Endodermal cell (in vitro differentiated cells): ENCODE results near the gene CPAMD8. TPM values are rescaled to one million over a fixed set of nuclear protein-coding genes. Genes with fewer than 3 reads are reported as not detected.

Source experiments
- DNase-seq: peaks from one replicate; pipeline ENCODE4 v3.0.0-alpha.2; 2017
- H3K27ac ChIP-seq: 2 replicates; pipeline ENCODE4 v1.5.1; 2013; ENCODE audit warnings: mild to moderate bottlenecking, low read depth, low read length, moderate library complexity
- H3K27me3 ChIP-seq: 2 replicates; pipeline ENCODE4 v1.6.1; 2013; ENCODE audit warnings: mild to moderate bottlenecking, low read length, moderate library complexity; ENCODE audit not compliant: insufficient read depth, control insufficient read depth, poor library complexity, severe bottlenecking
- H3K36me3 ChIP-seq: 2 replicates; pipeline ENCODE4 v1.7.0; 2013; ENCODE audit warnings: mild to moderate bottlenecking, low read length, moderate library complexity; ENCODE audit not compliant: control insufficient read depth, insufficient read depth
- H3K4me1 ChIP-seq: one replicate; pipeline ENCODE4 v1.7.0; 2013; ENCODE audit warnings: low read length; ENCODE audit not compliant: control insufficient read depth, insufficient read depth
- H3K4me3 ChIP-seq: 2 replicates; pipeline ENCODE4 v1.5.1; 2013; ENCODE audit warnings: mild to moderate bottlenecking, low read length, moderate library complexity
- H3K9ac ChIP-seq: 2 replicates; pipeline ENCODE4 v1.6.1; 2013; ENCODE audit warnings: mild to moderate bottlenecking, low read length, moderate library complexity; ENCODE audit not compliant: poor library complexity, severe bottlenecking; ENCODE audit errors: extremely low read depth
- H3K9me3 ChIP-seq: 2 replicates; pipeline ENCODE4 v1.6.1; 2013; ENCODE audit warnings: mild to moderate bottlenecking, low read length, moderate library complexity; ENCODE audit not compliant: control insufficient read depth
- H3K27ac Mint-ChIP-seq: 2 replicates; pipeline ENCODE4 v1.8.0; 2020; ENCODE audit warnings: mixed read lengths
- H3K27me3 Mint-ChIP-seq: 2 replicates; pipeline ENCODE4 v1.8.0; 2021; ENCODE audit warnings: mild to moderate bottlenecking, mixed read lengths; ENCODE audit not compliant: insufficient read depth
- H3K36me3 Mint-ChIP-seq: 2 replicates; pipeline ENCODE4 v1.8.0; 2020; ENCODE audit warnings: low read depth, mixed read lengths
- H3K4me1 Mint-ChIP-seq: 2 replicates; pipeline ENCODE4 v1.8.0; 2020; ENCODE audit warnings: mixed read lengths
- H3K4me3 Mint-ChIP-seq: 2 replicates; pipeline ENCODE4 v1.8.0; 2020; ENCODE audit warnings: mild to moderate bottlenecking, moderate library complexity, mixed read lengths
- H3K9me3 Mint-ChIP-seq: 2 replicates; pipeline ENCODE4 v1.8.0; 2020; ENCODE audit warnings: mild to moderate bottlenecking, mixed read lengths
- CTCF ChIP-seq: fragments of 200-600 bp; sonication (generic); conservative IDR thresholded peaks from 2 replicates; pipeline ENCODE4 v1.5.0; 2021; ENCODE audit warnings: antibody characterized with exemption, mild to moderate bottlenecking
- WGBS, 2 experiments: methylation state at CpG; one replicate each; pipeline versions ENCODE4 v1.1.5 to v1.1.7; 2013; ENCODE audit warnings: missing lambda C conversion rate in 2 of 2, mixed read lengths in 1 of 2; ENCODE audit not compliant: insufficient coverage in 1 of 2, insufficient read length in 1 of 2; 5-methylcytosine and 5-hydroxymethylcytosine counted together
- total RNA-seq, 2 donors: library from RNA; stranded (reverse); fragmentation: NEBNext Ultra II Directional in 1 of 2; extraction: Animal tissue kit (Norgen Biotek cat#: 25700) in 1 of 2; gene quantifications; 2 replicates in 1 of 2; 3 replicates in 1 of 2; pipeline ENCODE4 v1.2.1, GENCODE V29; 2021

CPAMD8 gene
- total RNA-seq, 2 donors from 2014 or later = 19.7 to 22.9 TPM

- H3K9me3 Mint-ChIP-seq = peaks cover 25% of the 10 kb centered on the region
- H3K36me3 Mint-ChIP-seq = peaks cover 37% of the 10 kb centered on the region
- peaks cover 14% of the 10 kb centered on the region for H3K9me3 ChIP-seq
- DNase-seq = no peak
- H3K27ac Mint-ChIP-seq = no peak overlapping the region
- no peaks in the 10 kb centered on the region for H3K4me1 ChIP-seq
- no peak overlapping the region for H3K9ac ChIP-seq
- peaks cover 5% of the 10 kb centered on the region for H3K27me3 Mint-ChIP-seq
- no peaks in the 10 kb centered on the region for H3K27me3 ChIP-seq
- no peak overlapping the region for H3K4me3 Mint-ChIP-seq
- no peak overlapping the region for H3K4me3 ChIP-seq
- peaks cover 9% of the 10 kb centered on the region for H3K36me3 ChIP-seq
- H3K27ac ChIP-seq = no peak overlapping the region
- no peak for TF ChIP-seq CTCF
- H3K4me1 Mint-ChIP-seq = no peaks in the 10 kb centered on the region
- WGBS, 2 experiments = 85 to 90% methylated on average over 2 to 3 of the region's 3 CpGs
Observed at GRCh38 chr19:16882146-16882545, 144.5 kb downstream of the CPAMD8 start.

GRCh38 chr19:16880884-16881554 is 145.6 kb downstream of the CPAMD8 start:
- Mint-ChIP-seq H3K27me3 (peaks cover 5% of the 10 kb centered on the region), H3K27ac (no peak overlapping the region), H3K9me3 (peaks cover 25% of the 10 kb centered on the region), H3K4me3 (no peak overlapping the region), H3K4me1 (no peaks in the 10 kb centered on the region), H3K36me3 (peaks cover 39% of the 10 kb centered on the region)
- Histone ChIP-seq H3K36me3 (peaks cover 9% of the 10 kb centered on the region), H3K4me1 (no peaks in the 10 kb centered on the region), H3K9ac (no peak overlapping the region), H3K27ac (no peak overlapping the region), H3K4me3 (no peak overlapping the region), H3K9me3 (peaks cover 14% of the 10 kb centered on the region), H3K27me3 (no peaks in the 10 kb centered on the region)
- no peak for TF ChIP-seq CTCF
- DNase-seq = no peak
- 92 to 100% methylated on average over 3 to 8 of the region's 8 CpGs for WGBS, 2 experiments

- Histone ChIP-seq H3K27ac (no peak overlapping the region), H3K27me3 (no peaks in the 10 kb centered on the region), H3K36me3 (peaks cover 18% of the 10 kb centered on the region), H3K9ac (no peak overlapping the region), H3K9me3 (peaks cover 14% of the 10 kb centered on the region), H3K4me1 (no peaks in the 10 kb centered on the region), H3K4me3 (no peak overlapping the region)
- Mint-ChIP-seq H3K27ac (no peak overlapping the region), H3K4me1 (no peaks in the 10 kb centered on the region), H3K4me3 (no peak overlapping the region), H3K27me3 (peaks cover 5% of the 10 kb centered on the region), H3K36me3 (peaks cover 57% of the 10 kb centered on the region), H3K9me3 (peaks cover 25% of the 10 kb centered on the region)
- TF ChIP-seq CTCF = no peak
- 95 to 96% methylated on average over 43 to 55 of the region's 55 CpGs for whole genome bisulfite sequencing, 2 experiments
- no peak for DNase-seq
Observed at GRCh38 chr19:16878181-16878965, 148.2 kb downstream of the CPAMD8 start.
